MM.1S (cell line): ENCODE measurements around the gene VAV3.

Experiments used
- CTCF ChIP-seq: fragments of 300-600 bp; sonication (generic); IDR thresholded peaks from 2 replicates; pipeline ENCODE4 v1.5.1; 2016; ENCODE audit warnings: antibody characterized with exemption, low read length, mixed read lengths
- EZH2 ChIP-seq: fragments of 300-600 bp; sonication (generic); optimal IDR thresholded peaks from 2 replicates; pipeline ENCODE3; 2017; ENCODE audit warnings: low read depth, mild to moderate bottlenecking, antibody characterized with exemption, low read length, mixed read lengths
- EZH2phosphoT487 ChIP-seq: fragments of 300-600 bp; sonication (generic); IDR thresholded peaks from 2 replicates; pipeline ENCODE4 v1.6.1; 2018; ENCODE audit warnings: antibody characterized with exemption, low read length

GRCh38 chr1:107894605-107895004, 70.4 kb downstream of the VAV3 start:
- TF ChIP-seq EZH2phosphoT487 (no peak), CTCF (no peak), EZH2 (no peak)
